ENCODE measurements around the gene SHISA4.
"Not testable (repeated sequence)": the region's sequence is repeated elsewhere in the genome, so short reads cannot be mapped to it uniquely, and the experiment has no call there.

The SHISA4 gene

GRCh38 chr1:201845331-201846083, 43.2 kb upstream of the SHISA4 start:
- in situ Hi-C loops (cut with MboI; ENCODE audit: low pct_unique_long_range_greater_than_20kb, low sequenced_read_pairs, unreplicated experiment): no loop called here
- no peak for DNase-seq (ENCODE audit: low spot score)
- TF ChIP-seq CTCF (IDR thresholded peaks at IDR 0.05; ENCODE audit: extremely low read depth, insufficient read depth, missing control alignments): no peak

- DNase-seq (ENCODE audit: low spot score): no peak
- in situ Hi-C loops (cut with MboI; ENCODE audit: low pct_unique_long_range_greater_than_20kb, low sequenced_read_pairs, unreplicated experiment): no loop called here
- no peak for TF ChIP-seq CTCF (IDR thresholded peaks at IDR 0.05; ENCODE audit: extremely low read depth, insufficient read depth, missing control alignments)
These were observed 41.5 kb upstream of the SHISA4 start for GRCh38 chr1:201847150-201847549.

- in situ Hi-C loops (cut with MboI; ENCODE audit: low pct_unique_long_range_greater_than_20kb, low sequenced_read_pairs, unreplicated experiment): no loop called here
- TF ChIP-seq CTCF (IDR thresholded peaks at IDR 0.05; ENCODE audit: extremely low read depth, insufficient read depth, missing control alignments): no peak
- no peak for DNase-seq (ENCODE audit: low spot score)
These were observed 40.5 kb upstream of the SHISA4 start for GRCh38 chr1:201848230-201848629.

- no peak for DNase-seq (ENCODE audit: low spot score)
- no peak for TF ChIP-seq CTCF (IDR thresholded peaks at IDR 0.05; ENCODE audit: extremely low read depth, insufficient read depth, missing control alignments)
- in situ Hi-C loops (cut with MboI; ENCODE audit: low pct_unique_long_range_greater_than_20kb, low sequenced_read_pairs, unreplicated experiment): no loop called here
These were observed 39.2 kb upstream of the SHISA4 start for GRCh38 chr1:201849372-201850052.

GRCh38 chr1:201850053-201850397, 38.7 kb upstream of the SHISA4 start:
- no peak for DNase-seq (ENCODE audit: low spot score)
- in situ Hi-C loops (cut with MboI; ENCODE audit: low pct_unique_long_range_greater_than_20kb, low sequenced_read_pairs, unreplicated experiment): no loop called here
- no peak for TF ChIP-seq CTCF (IDR thresholded peaks at IDR 0.05; ENCODE audit: extremely low read depth, insufficient read depth, missing control alignments)

GRCh38 chr1:201851949-201852348, 36.7 kb upstream of the SHISA4 start:
- DNase-seq (ENCODE audit: low spot score): no peak
- in situ Hi-C loops (cut with MboI; ENCODE audit: low pct_unique_long_range_greater_than_20kb, low sequenced_read_pairs, unreplicated experiment): no loop called here
- no peak for TF ChIP-seq CTCF (IDR thresholded peaks at IDR 0.05; ENCODE audit: extremely low read depth, insufficient read depth, missing control alignments)

GRCh38 chr1:201856722-201857121, 32.0 kb upstream of the SHISA4 start:
- DNase-seq (ENCODE audit: low spot score); in situ Hi-C loops (cut with MboI; ENCODE audit: low pct_unique_long_range_greater_than_20kb, low sequenced_read_pairs, unreplicated experiment): not testable (repeated sequence)
